Fibroblast of lung (primary cell): ENCODE results near the gene CYB561. TPM values are rescaled to one million over a fixed set of nuclear protein-coding genes. Genes with fewer than 3 reads are reported as not detected.

ENCODE experiments used
- DNase-seq, 2 donors: peaks; one replicate each; pipeline versions ENCODE4 v3.0.0 to v3.0.0-alpha.2; 2010; ENCODE audit warnings: low read depth in 2 of 2
- H2AFZ ChIP-seq: 2 replicates; pipeline ENCODE4 v1.5.1; 2012; ENCODE audit warnings: low read length, control low read depth, inconsistent platforms
- H3K27ac ChIP-seq: 2 replicates; pipeline ENCODE4 v1.5.1; 2011; ENCODE audit warnings: low read length, control low read depth; ENCODE audit not compliant: insufficient read depth
- H3K27me3 ChIP-seq: 2 replicates; pipeline ENCODE4 v1.5.1; 2011; ENCODE audit warnings: mild to moderate bottlenecking, low read length; ENCODE audit not compliant: control insufficient read depth, insufficient read depth
- H3K36me3 ChIP-seq: 2 replicates; pipeline ENCODE4 v1.5.1; 2011; ENCODE audit warnings: low read length; ENCODE audit not compliant: control insufficient read depth, insufficient read depth
- H3K4me1 ChIP-seq: 2 replicates; pipeline ENCODE4 v1.5.1; 2011; ENCODE audit warnings: low read length; ENCODE audit not compliant: control insufficient read depth, insufficient read depth; ENCODE audit errors: extremely low read depth
- H3K4me2 ChIP-seq: 2 replicates; pipeline ENCODE4 v1.5.1; 2011; ENCODE audit warnings: low read length, control low read depth; ENCODE audit not compliant: insufficient read depth; ENCODE audit errors: extremely low read depth
- H3K4me3 ChIP-seq, 4 experiments: fragments of 200-600 bp in 1 of 4; sonication (generic) in 1 of 4; replicated peaks in 1 of 4; 2 replicates each; pipeline ENCODE4 v1.5.1; 2011 to 2016; ENCODE audit warnings: low read length in 4 of 4, low read depth in 3 of 4, mild to moderate bottlenecking in 3 of 4, control low read depth in 2 of 4, inconsistent platforms in 1 of 4, mixed read lengths in 1 of 4; ENCODE audit not compliant: insufficient read depth in 1 of 4; ENCODE audit errors: control extremely low read depth in 1 of 4
- H3K79me2 ChIP-seq: 2 replicates; pipeline ENCODE4 v1.5.1; 2012; ENCODE audit warnings: mild to moderate bottlenecking, low read length, inconsistent platforms; ENCODE audit not compliant: control insufficient read depth, insufficient read depth
- H3K9ac ChIP-seq: 2 replicates; pipeline ENCODE4 v1.5.1; 2011; ENCODE audit warnings: mild to moderate bottlenecking, low read length, control low read depth; ENCODE audit not compliant: insufficient read depth
- H3K9me3 ChIP-seq: 2 replicates; pipeline ENCODE4 v1.5.1; 2012; ENCODE audit warnings: low read depth, low read length; ENCODE audit not compliant: control insufficient read depth, insufficient read depth
- H4K20me1 ChIP-seq: 2 replicates; pipeline ENCODE4 v1.5.1; 2011; ENCODE audit warnings: low read length; ENCODE audit not compliant: control insufficient read depth, insufficient read depth; ENCODE audit errors: extremely low read depth
- CTCF ChIP-seq, 2 donors: IDR thresholded peaks in 1 of 2; conservative IDR thresholded peaks in 1 of 2; 1 replicate in 1 of 2; 2 replicates in 1 of 2; pipeline ENCODE4 v1.5.1; 2011 to 2012; ENCODE audit warnings: low read length in 2 of 2, control low read depth in 1 of 2, inconsistent platforms in 1 of 2, low read depth in 1 of 2, mild to moderate bottlenecking in 1 of 2
- EZH2 ChIP-seq: IDR thresholded peaks from 2 replicates; pipeline ENCODE4 v1.5.1; 2012; ENCODE audit warnings: low read length, control low read depth, mild to moderate bottlenecking; ENCODE audit errors: missing control alignments
- polyA plus RNA-seq, 2 donors: library from polyadenylated mRNA; depleted of rRNA in 1 of 2; stranded (reverse) in 1 of 2; unstranded in 1 of 2; fragments of >200 nt; gene quantifications; 2 replicates each; pipeline ENCODE4 v1.2.1, GENCODE V29; 2011 to 2012; ENCODE audit warnings: missing spikeins in 1 of 2
- total RNA-seq: library from RNA; depleted of rRNA; stranded (reverse); fragments of >200 nt; gene quantifications from 2 replicates; pipeline ENCODE4 v1.2.1, GENCODE V29; 2014

The CYB561 gene
- total and polyA plus RNA-seq, 2 donors (not counting 1 experiment from before 2014, with no cell fraction given) = 7.8 to 13.7 TPM

GRCh38 chr17:63482509-63482908, 36.4 kb upstream of the CYB561 start:
- TF ChIP-seq EZH2 = no peak
- TF ChIP-seq CTCF (conservative IDR thresholded peaks at IDR 0.05 in 1 of 2, IDR thresholded peaks at IDR 0.05 in 1 of 2; ENCODE audit: low read depth in 1 of 2, low read length in 2 of 2) = no peak
- H3K9me3 ChIP-seq = no peaks in the 10 kb centered on the region
- no peak overlapping the region for H3K4me2 ChIP-seq
- DNase-seq = no peak
- H3K36me3 ChIP-seq = no peaks in the 10 kb centered on the region
- H2AFZ ChIP-seq = no peak overlapping the region
- no peaks in the 10 kb centered on the region for H4K20me1 ChIP-seq
- no peak overlapping the region for H3K4me3 ChIP-seq
- H3K4me1 ChIP-seq = peaks cover 5% of the 10 kb centered on the region
- no peak overlapping the region for H3K27ac ChIP-seq
- no peak overlapping the region for H3K9ac ChIP-seq
- no peaks in the 10 kb centered on the region for H3K27me3 ChIP-seq
- no peaks in the 10 kb centered on the region for H3K79me2 ChIP-seq

- H3K9me3 ChIP-seq = no peaks in the 10 kb centered on the region
- no peak overlapping the region for H3K9ac ChIP-seq
- no peaks in the 10 kb centered on the region for H3K27me3 ChIP-seq
- H3K4me3 ChIP-seq = no peak overlapping the region
- no peaks in the 10 kb centered on the region for H3K79me2 ChIP-seq
- H2AFZ ChIP-seq = no peak overlapping the region
- H3K4me1 ChIP-seq = peaks cover 7% of the 10 kb centered on the region
- H3K27ac ChIP-seq = no peak overlapping the region
- no peak overlapping the region for H3K4me2 ChIP-seq
- no peaks in the 10 kb centered on the region for H3K36me3 ChIP-seq
- DNase-seq = no peak
- H4K20me1 ChIP-seq = no peaks in the 10 kb centered on the region
- no peak for TF ChIP-seq EZH2
- TF ChIP-seq CTCF (conservative IDR thresholded peaks at IDR 0.05 in 1 of 2, IDR thresholded peaks at IDR 0.05 in 1 of 2; ENCODE audit: low read depth in 1 of 2, low read length in 2 of 2) = no peak
Observed at GRCh38 chr17:63481488-63481870, 35.4 kb upstream of the CYB561 start.

- no peak for DNase-seq
- TF ChIP-seq EZH2 (no peak), CTCF (conservative IDR thresholded peaks at IDR 0.05 in 1 of 2, IDR thresholded peaks at IDR 0.05 in 1 of 2; ENCODE audit: low read depth in 1 of 2, low read length in 2 of 2) (no peak)
- H3K79me2 ChIP-seq = no peaks in the 10 kb centered on the region
- H2AFZ ChIP-seq = no peak overlapping the region
- no peak overlapping the region for H3K4me3 ChIP-seq
- H3K27me3 ChIP-seq = peaks cover 2% of the 10 kb centered on the region
- H4K20me1 ChIP-seq = no peaks in the 10 kb centered on the region
- H3K9ac ChIP-seq = no peak overlapping the region
- H3K9me3 ChIP-seq = no peaks in the 10 kb centered on the region
- no peak overlapping the region for H3K4me2 ChIP-seq
- no peaks in the 10 kb centered on the region for H3K36me3 ChIP-seq
- no peak overlapping the region for H3K27ac ChIP-seq
- H3K4me1 ChIP-seq = peaks cover 7% of the 10 kb centered on the region
Observed at GRCh38 chr17:63480826-63481487, 34.9 kb upstream of the CYB561 start.
